Esophagus muscularis mucosa (tissue), 4 donors: ENCODE results near the gene CHAD. TPM values are rescaled to one million over a fixed set of nuclear protein-coding genes. Genes with fewer than 3 reads are reported as not detected.

Experiments used
- DNase-seq: peaks from one replicate; pipeline ENCODE4 v3.0.0-alpha.2; 2017; ENCODE audit errors: extremely low spot score
- H3K27ac ChIP-seq, 4 donors: fragments of 200-600 bp; sonication (generic); replicated peaks in 1 of 4; 1 replicate in 3 of 4; 2 replicates in 1 of 4; pipeline ENCODE4 v1.5.1; 2016 to 2019; ENCODE audit warnings: mild to moderate bottlenecking in 1 of 4
- H3K27me3 ChIP-seq, 4 donors: fragments of 200-600 bp; sonication (generic); one replicate each; pipeline versions ENCODE4 v1.5.1 to v1.6.0; 2016 to 2019
- H3K36me3 ChIP-seq, 4 donors: fragments of 200-600 bp; sonication (generic); one replicate each; pipeline ENCODE4 v1.5.1; 2016 to 2019
- H3K4me1 ChIP-seq, 4 donors: fragments of 200-600 bp; sonication (generic); one replicate each; pipeline ENCODE4 v1.5.1; 2016 to 2019
- H3K4me3 ChIP-seq, 4 donors: fragments of 200-600 bp; sonication (generic); 1 replicate in 2 of 4; 2 replicates in 2 of 4; pipeline ENCODE4 v1.5.1; 2016 to 2019; ENCODE audit warnings: mild to moderate bottlenecking in 4 of 4, moderate library complexity in 1 of 4
- H3K9me3 ChIP-seq, 4 donors: fragments of 200-600 bp; sonication (generic); 1 replicate in 3 of 4; 2 replicates in 1 of 4; pipeline ENCODE4 v1.5.1; 2016 to 2019
- CTCF ChIP-seq, 3 experiments: fragments of 200-600 bp in 2 of 3; fragments of 450-650 bp in 1 of 3; sonication (generic) in 2 of 3; IDR thresholded peaks; one replicate each; pipeline ENCODE4 v1.5.1; 2017 to 2019; ENCODE audit warnings: antibody characterized with exemption in 3 of 3, mild to moderate bottlenecking in 2 of 3, moderate library complexity in 1 of 3
- EP300 ChIP-seq: sonication (generic); formaldehyde crosslinking; IDR thresholded peaks from one replicate; pipeline ENCODE4 v1.6.1; 2017; ENCODE audit warnings: antibody characterized with exemption
- POLR2A ChIP-seq: fragments of 450-650 bp; IDR thresholded peaks from one replicate; pipeline ENCODE4 v1.6.1; 2017; ENCODE audit warnings: antibody characterized with exemption, moderate library complexity, mild to moderate bottlenecking, low read depth
- POLR2AphosphoS5 ChIP-seq, 2 donors: sonication (generic); formaldehyde crosslinking; IDR thresholded peaks; one replicate each; pipeline ENCODE4 v1.6.1; 2017; ENCODE audit warnings: antibody characterized with exemption in 2 of 2
- WGBS: methylation state at CpG from one replicate; pipeline ENCODE4 v1.1.5; 2018; 5-methylcytosine and 5-hydroxymethylcytosine counted together
- intact Hi-C: fragments of 100-400 bp; cut with DNase I; formaldehyde crosslinking; loops from one replicate; pipeline ENCODE4 v1.15.1; 2023
- total RNA-seq, 4 donors: library from RNA; depleted of rRNA; stranded (reverse); fragments of >200 nt; gene quantifications; one replicate each; pipeline versions ENCODE4 v1.1.0 to v1.2.1, GENCODE V29; 2016

CHAD gene
- total RNA-seq, 4 donors from 2014 or later, result not detected

- WGBS, result 90% methylated on average over 4 of the region's 4 CpGs
- H3K4me1 ChIP-seq, result no peaks in the 10 kb centered on the region
- H3K27ac ChIP-seq, result no peak overlapping the region
- H3K27me3 ChIP-seq, result no peaks in the 10 kb centered on the region
- no peak overlapping the region for H3K4me3 ChIP-seq
- intact Hi-C loops, result no loop called here
- DNase-seq, result no peak
- peaks cover 0 to 16% (median 4%) of the 10 kb centered on the region in 4 donors for H3K36me3 ChIP-seq
- H3K9me3 ChIP-seq, result no peaks in the 10 kb centered on the region
- no peak for TF ChIP-seq POLR2AphosphoS5 (IDR thresholded peaks at IDR 0.05)
These were observed 11.1 kb downstream of the CHAD start for GRCh38 chr17:50457621-50458020.

GRCh38 chr17:50453901-50454300 lies 14.8 kb downstream of the CHAD start:
- no peak for DNase-seq
- intact Hi-C loops, result no loop called here
- H3K9me3 ChIP-seq, result no peaks in the 10 kb centered on the region
- H3K4me3 ChIP-seq, result no peak overlapping the region
- H3K36me3 ChIP-seq, result peaks cover 0 to 10% (median 0%) of the 10 kb centered on the region in 4 donors
- H3K27me3 ChIP-seq, result no peaks in the 10 kb centered on the region
- 95% methylated on average over 3 of the region's 3 CpGs for WGBS
- H3K27ac ChIP-seq, result no peak overlapping the region
- TF ChIP-seq CTCF (IDR thresholded peaks at IDR 0.05) (no peak), POLR2AphosphoS5 (IDR thresholded peaks at IDR 0.05) (no peak), POLR2A (no peak), EP300 (no peak)
- no peaks in the 10 kb centered on the region for H3K4me1 ChIP-seq

GRCh38 chr17:50452630-50453300 lies 15.9 kb downstream of the CHAD start:
- WGBS, result 88% methylated on average over 10 of the region's 10 CpGs
- Histone ChIP-seq H3K9me3 (no peaks in the 10 kb centered on the region), H3K4me1 (no peaks in the 10 kb centered on the region), H3K27ac (no peak overlapping the region), H3K4me3 (no peak overlapping the region), H3K27me3 (no peaks in the 10 kb centered on the region), H3K36me3 (peaks cover 0 to 10% (median 0%) of the 10 kb centered on the region in 4 donors)
- intact Hi-C loops, result no loop called here
- TF ChIP-seq CTCF (IDR thresholded peaks at IDR 0.05), result no peak
- no peak for TF ChIP-seq EP300
- TF ChIP-seq POLR2A, result no peak
- no peak for TF ChIP-seq POLR2AphosphoS5 (IDR thresholded peaks at IDR 0.05)
- no peak for DNase-seq

DNA sequence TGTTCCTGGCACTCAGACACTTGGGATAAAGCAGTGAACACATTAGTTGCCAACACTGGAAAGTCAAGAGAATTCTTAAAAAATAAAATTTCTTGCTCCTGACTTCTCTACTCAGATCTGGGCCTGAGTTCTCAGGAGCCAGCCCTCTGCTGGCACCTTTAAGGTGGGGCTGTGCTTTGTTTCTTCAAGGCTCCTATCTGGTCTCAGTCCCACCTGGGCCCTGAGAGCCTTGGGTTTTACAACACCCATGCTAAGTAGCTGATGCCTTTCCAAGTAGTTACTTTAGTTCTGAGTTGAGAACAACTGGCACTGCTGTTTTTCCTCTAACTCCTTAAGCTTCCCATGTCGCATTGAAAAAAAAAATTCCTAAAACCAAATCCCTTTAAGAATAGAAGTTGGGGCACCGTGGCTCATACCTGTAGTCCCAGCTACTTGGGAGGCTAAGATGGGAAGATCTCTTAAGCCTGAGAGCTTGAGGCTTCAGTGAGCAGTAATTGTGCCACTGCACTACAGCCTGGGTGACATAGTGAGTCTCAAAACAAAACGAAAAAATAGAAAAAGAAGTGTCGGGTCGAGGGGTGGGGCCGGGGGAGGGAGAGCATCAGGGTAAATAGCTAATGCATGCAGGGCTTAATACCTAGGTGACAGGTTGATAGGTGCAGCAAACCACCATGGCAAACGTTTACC lies 16.6 kb downstream of the CHAD start:
- H3K9me3 ChIP-seq, result no peaks in the 10 kb centered on the region
- no peaks in the 10 kb centered on the region for H3K27me3 ChIP-seq
- no peak overlapping the region for H3K27ac ChIP-seq
- 80% methylated on average over 7 of the region's 7 CpGs for WGBS
- no peaks in the 10 kb centered on the region for H3K4me1 ChIP-seq
- H3K36me3 ChIP-seq, result peaks cover 0 to 10% (median 0%) of the 10 kb centered on the region in 4 donors
- no peak overlapping the region for H3K4me3 ChIP-seq
- intact Hi-C loops, result no loop called here
- no peak for DNase-seq
- TF ChIP-seq POLR2AphosphoS5 (IDR thresholded peaks at IDR 0.05), result no peak
- TF ChIP-seq CTCF (IDR thresholded peaks at IDR 0.05), result no peak
- TF ChIP-seq EP300, result no peak
- no peak for TF ChIP-seq POLR2A

GRCh38 chr17:50448643-50449042 lies 20.0 kb downstream of the CHAD start:
- H3K4me3 ChIP-seq, result no peak overlapping the region
- no peaks in the 10 kb centered on the region for H3K27me3 ChIP-seq
- 93% methylated on average over 2 of the region's 2 CpGs for WGBS
- no peak for DNase-seq
- no peak overlapping the region for H3K27ac ChIP-seq
- H3K4me1 ChIP-seq, result peaks cover under 1 to 3% (median 1%) of the 10 kb centered on the region in 4 donors
- intact Hi-C loops, result no loop called here
- no peaks in the 10 kb centered on the region for H3K9me3 ChIP-seq
- TF ChIP-seq EP300 (no peak), POLR2A (no peak), CTCF (IDR thresholded peaks at IDR 0.05) (no peak), POLR2AphosphoS5 (IDR thresholded peaks at IDR 0.05) (no peak)
- no peaks in the 10 kb centered on the region for H3K36me3 ChIP-seq
